HUES64 (cell line): ENCODE data around the gene LRCH1.
"Not testable (repeated sequence)": the region's sequence is repeated elsewhere in the genome, so short reads cannot be mapped to it uniquely, and the experiment has no call there.

Experiments
- H3K27ac ChIP-seq: 2 replicates; pipeline ENCODE4 v1.7.0; 2013; ENCODE audit warnings: low read depth, low read length, inconsistent platforms
- H3K27me3 ChIP-seq: 2 replicates; pipeline ENCODE4 v1.6.1; 2013; ENCODE audit warnings: mild to moderate bottlenecking, low read length; ENCODE audit not compliant: insufficient read depth
- H3K36me3 ChIP-seq: 2 replicates; pipeline ENCODE4 v1.6.1; 2013; ENCODE audit warnings: mild to moderate bottlenecking, low read length; ENCODE audit not compliant: insufficient read depth
- H3K4me1 ChIP-seq: 2 replicates; pipeline ENCODE4 v1.6.1; 2013; ENCODE audit warnings: mild to moderate bottlenecking, low read length, moderate library complexity; ENCODE audit not compliant: insufficient read depth
- H3K4me3 ChIP-seq: 2 replicates; pipeline ENCODE4 v1.5.1; 2013; ENCODE audit warnings: mild to moderate bottlenecking, low read length, moderate library complexity
- H3K9ac ChIP-seq: 2 replicates; pipeline ENCODE4 v1.6.1; 2013; ENCODE audit warnings: mild to moderate bottlenecking, low read depth, low read length
- H3K9me3 ChIP-seq: 2 replicates; pipeline ENCODE4 v1.6.1; 2013; ENCODE audit warnings: low read depth, low read length; ENCODE audit not compliant: insufficient read depth
- WGBS: fragments of 150-250, 120-280 bp; methylation state at CpG from one replicate; pipeline ENCODE4 v1.1.7; 2013; ENCODE audit warnings: missing lambda C conversion rate; 5-methylcytosine and 5-hydroxymethylcytosine counted together

LRCH1 gene

GRCh38 chr13:46757640-46758039 is 204.7 kb downstream of the LRCH1 start:
- H3K4me3 ChIP-seq, result no peak overlapping the region
- H3K27me3 ChIP-seq, result no peaks in the 10 kb centered on the region
- H3K27ac ChIP-seq, result no peak overlapping the region
- no peaks in the 10 kb centered on the region for H3K36me3 ChIP-seq
- H3K9me3 ChIP-seq, result no peaks in the 10 kb centered on the region
- H3K4me1 ChIP-seq, result peaks cover 7% of the 10 kb centered on the region; the same call in 1 of the 2 replicates
- H3K9ac ChIP-seq, result no peak overlapping the region
- 96% methylated on average over 1 of the region's 3 CpGs for WGBS

- no peaks in the 10 kb centered on the region for H3K36me3 ChIP-seq
- no peak overlapping the region for H3K4me3 ChIP-seq
- H3K27me3 ChIP-seq, result no peaks in the 10 kb centered on the region
- H3K9me3 ChIP-seq, result no peaks in the 10 kb centered on the region
- peaks cover 7% of the 10 kb centered on the region; the same call in 1 of the 2 replicates for H3K4me1 ChIP-seq
- WGBS, result 80% methylated on average over 2 of the region's 2 CpGs
- no peak overlapping the region for H3K27ac ChIP-seq
- H3K9ac ChIP-seq, result no peak overlapping the region
Measured at GRCh38 chr13:46759846-46760245, 206.9 kb downstream of the LRCH1 start.

GRCh38 chr13:46761174-46761573 is 208.2 kb downstream of the LRCH1 start:
- Histone ChIP-seq H3K4me3 (no peak overlapping the region), H3K4me1 (peaks cover 7% of the 10 kb centered on the region; the same call in 1 of the 2 replicates), H3K27me3 (no peaks in the 10 kb centered on the region), H3K9ac (no peak overlapping the region), H3K27ac (no peak overlapping the region), H3K9me3 (no peaks in the 10 kb centered on the region), H3K36me3 (no peaks in the 10 kb centered on the region)
- WGBS, result 91% methylated on average over 4 of the region's 4 CpGs

- Histone ChIP-seq H3K27ac (no peak overlapping the region), H3K4me1 (peaks cover 4% of the 10 kb centered on the region; the same call in 1 of the 2 replicates), H3K9me3 (no peaks in the 10 kb centered on the region), H3K27me3 (no peaks in the 10 kb centered on the region), H3K36me3 (no peaks in the 10 kb centered on the region), H3K9ac (no peak overlapping the region), H3K4me3 (no peak overlapping the region)
- 94% methylated on average over 4 of the region's 5 CpGs for WGBS
Measured at GRCh38 chr13:46761866-46762265, 208.9 kb downstream of the LRCH1 start.

GRCh38 chr13:46769925-46770324 is 217.0 kb downstream of the LRCH1 start:
- 100% methylated on average over 3 of the region's 4 CpGs for WGBS
- not testable (repeated sequence) for H3K4me1 ChIP-seq, H3K4me3 ChIP-seq, H3K27ac ChIP-seq, H3K9ac ChIP-seq, H3K27me3 ChIP-seq, H3K9me3 ChIP-seq
- peaks cover 46% of the 10 kb centered on the region for H3K36me3 ChIP-seq

- Histone ChIP-seq H3K9me3 (no peaks in the 10 kb centered on the region), H3K36me3 (peaks cover 63% of the 10 kb centered on the region), H3K27ac (no peak overlapping the region), H3K9ac (no peak overlapping the region), H3K27me3 (no peaks in the 10 kb centered on the region), H3K4me1 (no peaks in the 10 kb centered on the region), H3K4me3 (no peak overlapping the region)
Measured at GRCh38 chr13:46771693-46772092, 218.7 kb downstream of the LRCH1 start.

- H3K9ac ChIP-seq, result no peak overlapping the region
- no peaks in the 10 kb centered on the region for H3K4me1 ChIP-seq
- no peaks in the 10 kb centered on the region for H3K9me3 ChIP-seq
- no peaks in the 10 kb centered on the region for H3K27me3 ChIP-seq
- H3K4me3 ChIP-seq, result no peak overlapping the region
- peaks cover 82% of the 10 kb centered on the region for H3K36me3 ChIP-seq
- WGBS, result 94% methylated on average over 1 of the region's 2 CpGs
- H3K27ac ChIP-seq, result no peak overlapping the region
Measured at GRCh38 chr13:46773541-46773940, 220.6 kb downstream of the LRCH1 start.

GRCh38 chr13:46775385-46776107 is 222.6 kb downstream of the LRCH1 start:
- Histone ChIP-seq H3K27me3 (no peaks in the 10 kb centered on the region), H3K4me1 (no peaks in the 10 kb centered on the region), H3K9me3 (no peaks in the 10 kb centered on the region), H3K27ac (peak overlapping the region; percentile 26; the same call in 1 of the 2 replicates), H3K36me3 (peaks cover 95% of the 10 kb centered on the region), H3K9ac (no peak overlapping the region), H3K4me3 (no peak overlapping the region)
- 92% methylated on average over 5 of the region's 8 CpGs for WGBS

- Histone ChIP-seq H3K36me3 (peaks cover 99% of the 10 kb centered on the region), H3K9ac (no peak overlapping the region), H3K27me3 (no peaks in the 10 kb centered on the region), H3K9me3 (no peaks in the 10 kb centered on the region), H3K4me1 (no peaks in the 10 kb centered on the region), H3K4me3 (no peak overlapping the region), H3K27ac (no peak overlapping the region)
- 98% methylated on average over 3 of the region's 3 CpGs for WGBS
Measured at GRCh38 chr13:46778095-46778494, 225.1 kb downstream of the LRCH1 start.

- Histone ChIP-seq H3K36me3 (peaks cover 99% of the 10 kb centered on the region), H3K4me1 (no peaks in the 10 kb centered on the region), H3K27me3 (no peaks in the 10 kb centered on the region), H3K4me3 (no peak overlapping the region), H3K9me3 (no peaks in the 10 kb centered on the region), H3K9ac (no peak overlapping the region), H3K27ac (no peak overlapping the region)
- WGBS, result 89% methylated on average over 2 of the region's 2 CpGs
Measured at GRCh38 chr13:46778890-46779289, 225.9 kb downstream of the LRCH1 start.

- no CpG with 5 or more reads among the region's 1 CpG for WGBS
- no peaks in the 10 kb centered on the region for H3K9me3 ChIP-seq
- H3K9ac ChIP-seq, result no peak overlapping the region
- H3K4me3 ChIP-seq, result no peak overlapping the region
- H3K4me1 ChIP-seq, result no peaks in the 10 kb centered on the region
- no peaks in the 10 kb centered on the region for H3K27me3 ChIP-seq
- H3K36me3 ChIP-seq, result peaks cover 99% of the 10 kb centered on the region
- no peak overlapping the region for H3K27ac ChIP-seq
Measured at GRCh38 chr13:46782066-46782465, 229.1 kb downstream of the LRCH1 start.

GRCh38 chr13:46782691-46783090 is 229.7 kb downstream of the LRCH1 start:
- 96% methylated on average over 2 of the region's 2 CpGs for WGBS
- H3K36me3 ChIP-seq, result peaks cover 99% of the 10 kb centered on the region

More at GRCh38 chr13:46782691-46783090, 229.7 kb downstream of the LRCH1 start:
- no peaks in the 10 kb centered on the region for H3K4me1 ChIP-seq
- no peaks in the 10 kb centered on the region for H3K27me3 ChIP-seq
- H3K27ac ChIP-seq, result no peak overlapping the region
- H3K9ac ChIP-seq, result no peak overlapping the region
- H3K9me3 ChIP-seq, result no peaks in the 10 kb centered on the region
- H3K4me3 ChIP-seq, result no peak overlapping the region
